HAP-1 (cell line): Measurements from ENCODE around the gene COQ2.

Source experiments
- DNase-seq, 2 experiments: peaks; one replicate each; pipeline ENCODE4 v3.0.0-alpha.2; 2016 to 2020; ENCODE audit warnings: low spot score in 2 of 2
- H3K27me3 ChIP-seq: fragments of 250-450 bp; sonication (Bioruptor Pico); 2 replicates; pipeline ENCODE4 v1.5.1; 2020; ENCODE audit warnings: low read depth, mild to moderate bottlenecking, moderate library complexity
- H3K36me3 ChIP-seq: fragments of 250-450 bp; sonication (Bioruptor Pico); replicated peaks from 2 replicates; pipeline ENCODE4 v1.5.1; 2020; ENCODE audit warnings: mild to moderate bottlenecking
- H3K4me1 ChIP-seq: fragments of 250-450 bp; sonication (Bioruptor Pico); 2 replicates; pipeline ENCODE4 v1.5.1; 2020; ENCODE audit warnings: mild to moderate bottlenecking
- H3K4me3 ChIP-seq: fragments of 250-450 bp; sonication (Bioruptor Pico); 2 replicates; pipeline ENCODE4 v1.5.1; 2020; ENCODE audit warnings: mild to moderate bottlenecking, moderate library complexity
- H3K9me3 ChIP-seq: fragments of 250-450 bp; sonication (Bioruptor Pico); 2 replicates; pipeline ENCODE4 v1.5.1; 2020; ENCODE audit warnings: mild to moderate bottlenecking, moderate library complexity
- in situ Hi-C: fragments of 300-500 bp; cut with MboI; formaldehyde crosslinking; loops from 3 replicates; pipeline ENCODE4 v1.14.3; 2020; ENCODE audit warnings: low sequenced_read_pairs, inconsistent platforms, mixed read lengths

Gene COQ2

DNA sequence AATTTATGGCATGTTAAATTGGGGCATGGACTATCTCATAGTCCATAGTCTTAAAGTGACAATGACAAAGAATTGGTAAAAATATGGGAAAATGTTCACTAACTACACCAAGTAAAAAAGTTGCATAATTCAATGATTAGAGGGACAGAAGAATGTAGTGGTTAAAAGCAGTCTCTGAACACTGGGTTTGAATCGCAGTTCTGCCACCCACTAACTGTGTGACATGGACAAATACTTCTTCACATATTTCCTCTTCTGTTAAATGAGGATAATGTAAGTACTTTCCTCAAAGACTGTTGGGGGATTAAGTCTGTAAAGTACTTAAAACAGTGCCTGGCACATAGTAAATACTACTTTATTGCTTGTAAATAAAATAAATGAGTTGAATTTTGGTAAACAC, 15.3 kb downstream of the COQ2 start:
- H3K4me3 ChIP-seq = no peak overlapping the region
- H3K4me1 ChIP-seq = peaks cover 14% of the 10 kb centered on the region
- in situ Hi-C loops = loop anchor here (25.0 kb wide), 1 partner anchor 807 kb away; no protein-coding TSS in a partner anchor
- no peak for DNase-seq
- H3K27me3 ChIP-seq = no peaks in the 10 kb centered on the region
- H3K36me3 ChIP-seq = peaks cover 33% of the 10 kb centered on the region
- no peaks in the 10 kb centered on the region for H3K9me3 ChIP-seq

DNA sequence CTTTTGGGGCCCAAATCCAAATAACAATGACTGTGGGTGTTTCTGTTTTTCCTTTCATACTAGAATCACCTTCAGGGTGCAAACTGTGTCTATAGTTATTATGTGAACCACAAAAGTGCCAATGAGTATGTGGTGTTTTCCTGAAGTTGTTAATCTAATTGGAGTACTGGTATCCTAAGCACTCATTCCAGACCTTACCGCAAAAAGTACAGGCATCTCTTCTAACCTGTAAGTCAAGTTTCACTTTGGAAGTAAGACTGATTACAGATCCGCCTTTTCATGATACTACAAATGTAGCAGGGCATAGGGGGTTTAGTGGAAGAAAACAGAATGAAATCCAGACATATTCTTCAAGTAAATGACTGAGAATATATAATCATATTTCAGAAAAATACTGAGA, 16.1 kb downstream of the COQ2 start:
- Histone ChIP-seq H3K4me1 (peaks cover 12% of the 10 kb centered on the region), H3K9me3 (no peaks in the 10 kb centered on the region), H3K36me3 (peaks cover 33% of the 10 kb centered on the region), H3K4me3 (no peak overlapping the region), H3K27me3 (no peaks in the 10 kb centered on the region)
- no peak for DNase-seq
- in situ Hi-C loops = loop anchor here (25.0 kb wide), 1 partner anchor 806 kb away; no protein-coding TSS in a partner anchor

DNA sequence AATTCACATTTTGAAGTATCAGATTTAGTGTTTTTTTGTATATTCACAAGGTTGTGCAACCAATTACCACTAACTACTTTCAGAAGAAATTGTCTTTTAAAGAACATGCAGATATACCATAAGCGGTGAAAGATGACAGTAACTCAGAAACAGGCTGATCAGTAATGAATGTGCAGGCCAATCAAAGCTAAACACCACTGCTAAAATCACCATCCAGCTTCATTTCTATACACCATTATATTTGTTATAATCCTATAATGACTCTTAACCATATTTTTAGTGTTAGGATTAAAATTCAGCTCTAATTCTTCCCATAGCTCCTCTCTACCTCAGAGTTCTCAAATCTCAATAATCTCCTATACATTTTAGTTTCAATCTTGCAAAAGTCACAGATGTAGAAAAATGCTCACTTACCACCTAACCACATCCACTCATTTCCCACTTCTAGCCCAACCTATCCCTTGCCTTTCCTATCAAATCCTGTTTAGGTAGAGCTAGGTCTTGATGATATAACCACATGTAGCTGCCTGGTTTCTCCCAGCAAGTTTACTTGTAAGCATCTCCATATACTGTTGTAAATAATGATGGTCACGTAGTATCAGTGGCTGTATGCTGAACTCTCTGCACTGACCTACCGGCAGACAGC, 16.6 kb downstream of the COQ2 start:
- H3K9me3 ChIP-seq = no peaks in the 10 kb centered on the region
- in situ Hi-C loops = loop anchor here (25.0 kb wide), 1 partner anchor 806 kb away; no protein-coding TSS in a partner anchor
- peaks cover 7% of the 10 kb centered on the region for H3K4me1 ChIP-seq
- H3K27me3 ChIP-seq = no peaks in the 10 kb centered on the region
- no peak for DNase-seq
- peaks cover 33% of the 10 kb centered on the region for H3K36me3 ChIP-seq
- H3K4me3 ChIP-seq = no peak overlapping the region

DNA sequence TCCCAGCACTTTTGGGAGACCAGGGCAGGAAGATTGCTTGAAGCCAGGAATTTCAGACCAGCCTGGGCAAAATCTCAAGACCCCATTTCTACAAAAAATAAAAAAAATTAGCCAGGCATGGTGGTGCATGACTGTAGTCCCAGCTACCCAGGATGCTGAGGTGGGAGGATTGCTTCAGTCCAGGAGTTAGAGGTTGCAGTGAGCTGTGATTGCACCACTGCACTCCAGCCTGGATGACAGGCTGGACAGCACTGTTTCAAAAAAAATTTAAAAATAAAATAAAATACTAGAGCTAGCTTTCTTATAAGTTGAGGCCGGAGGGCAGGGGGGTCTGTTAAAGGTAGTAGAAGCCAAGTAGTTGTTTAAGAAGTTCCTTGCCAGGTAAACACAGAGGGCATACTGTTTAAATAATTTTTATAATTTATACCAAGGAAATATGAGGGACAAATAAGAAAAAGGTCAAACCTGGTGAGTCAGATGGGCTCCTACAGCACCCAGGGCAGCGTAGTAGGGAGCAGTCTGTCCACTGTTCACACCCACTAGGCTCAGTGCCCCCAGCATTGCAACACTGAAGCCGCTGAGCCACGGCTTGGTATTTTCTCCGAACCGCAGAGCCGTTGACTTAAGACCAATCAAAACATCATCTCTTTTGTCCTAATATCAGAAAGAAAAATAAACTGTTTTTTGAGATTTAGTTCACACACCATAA, 17.3 kb downstream of the COQ2 start:
- Histone ChIP-seq H3K9me3 (no peaks in the 10 kb centered on the region), H3K4me3 (no peak overlapping the region), H3K27me3 (no peaks in the 10 kb centered on the region), H3K36me3 (peaks cover 37% of the 10 kb centered on the region), H3K4me1 (peaks cover under 1% of the 10 kb centered on the region; the same call in 1 of the 2 replicates)
- no peak for DNase-seq
- in situ Hi-C loops = loop anchor here (25.0 kb wide), 1 partner anchor 805 kb away; no protein-coding TSS in a partner anchor

GRCh38 chr4:83266689-83267088, 17.9 kb downstream of the COQ2 start:
- Histone ChIP-seq H3K27me3 (no peaks in the 10 kb centered on the region), H3K4me1 (no peaks in the 10 kb centered on the region), H3K4me3 (no peak overlapping the region), H3K36me3 (peaks cover 35% of the 10 kb centered on the region), H3K9me3 (no peaks in the 10 kb centered on the region)
- no peak for DNase-seq
- in situ Hi-C loops = loop anchor here (25.0 kb wide), 1 partner anchor 804 kb away; no protein-coding TSS in a partner anchor

DNA sequence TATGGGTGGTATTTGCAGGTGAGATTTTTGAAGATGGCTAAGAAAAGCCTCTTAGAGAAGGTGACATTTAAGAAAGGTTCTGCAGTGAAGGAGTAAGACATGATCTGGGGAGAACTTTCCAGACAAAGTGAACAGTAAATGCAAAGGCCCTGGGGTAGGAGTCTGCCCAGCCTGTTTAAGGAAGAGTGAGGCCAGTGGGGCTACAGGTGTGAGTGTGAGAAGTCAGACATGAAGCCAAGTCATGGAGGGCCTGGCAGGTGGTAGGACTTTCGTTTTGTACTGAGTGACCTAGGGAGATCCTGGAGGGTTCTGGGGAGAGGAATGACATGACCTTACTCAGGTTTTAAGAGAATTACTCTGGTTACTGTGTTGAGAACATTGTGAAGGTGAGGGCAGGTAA, 21.5 kb downstream of the COQ2 start:
- Histone ChIP-seq H3K27me3 (no peaks in the 10 kb centered on the region), H3K4me1 (no peaks in the 10 kb centered on the region), H3K9me3 (no peaks in the 10 kb centered on the region), H3K36me3 (peaks cover 32% of the 10 kb centered on the region), H3K4me3 (no peak overlapping the region)
- DNase-seq = no peak
- in situ Hi-C loops = loop anchor here (25.0 kb wide), 1 partner anchor 801 kb away; no protein-coding TSS in a partner anchor

DNA sequence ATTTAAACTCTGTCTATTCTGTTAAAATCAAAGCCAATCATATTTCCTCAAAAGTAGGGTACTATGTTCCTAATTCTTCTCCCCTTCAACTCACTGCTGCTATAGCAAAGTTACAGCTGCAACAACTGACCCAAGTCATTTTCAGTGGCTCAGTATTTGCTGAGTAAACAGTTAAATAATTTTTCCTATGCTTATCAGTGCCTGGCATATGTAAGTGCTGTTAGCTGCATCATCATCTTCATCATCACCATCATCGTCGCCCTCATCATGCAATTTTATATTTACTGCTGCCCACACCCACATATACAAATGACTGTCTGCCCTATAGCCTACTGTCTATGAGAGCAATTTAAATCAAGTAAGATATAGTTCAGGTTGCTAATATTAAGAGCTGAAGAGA, 21.9 kb downstream of the COQ2 start:
- in situ Hi-C loops = loop anchor here (25.0 kb wide), 1 partner anchor 800 kb away; no protein-coding TSS in a partner anchor
- DNase-seq = no peak
- no peak overlapping the region for H3K4me3 ChIP-seq
- no peaks in the 10 kb centered on the region for H3K9me3 ChIP-seq
- H3K4me1 ChIP-seq = no peaks in the 10 kb centered on the region
- H3K27me3 ChIP-seq = no peaks in the 10 kb centered on the region
- peaks cover 30% of the 10 kb centered on the region for H3K36me3 ChIP-seq

DNA sequence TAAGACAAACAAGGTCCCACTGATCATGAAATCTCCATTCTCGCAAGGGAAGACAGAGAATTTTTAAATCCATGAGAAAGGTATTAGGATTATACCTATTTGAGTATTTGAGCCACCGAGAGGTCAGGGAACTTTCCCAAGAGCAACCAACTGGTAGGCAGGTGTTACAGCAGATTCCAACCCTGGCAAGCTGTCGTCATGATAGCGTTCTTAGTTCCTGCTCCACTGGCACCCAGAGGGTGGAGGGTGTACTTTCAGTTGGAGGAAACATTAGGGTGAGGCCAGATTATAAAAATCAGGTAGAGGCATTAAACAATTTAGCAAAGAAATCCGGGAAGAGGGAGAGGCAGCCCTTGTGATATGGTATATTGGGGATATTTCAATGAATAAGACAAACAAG, 23.3 kb downstream of the COQ2 start:
- peaks cover 5% of the 10 kb centered on the region for H3K4me1 ChIP-seq
- H3K9me3 ChIP-seq = no peaks in the 10 kb centered on the region
- in situ Hi-C loops = loop anchor here (25.0 kb wide), 1 partner anchor 799 kb away; no protein-coding TSS in a partner anchor
- no peak overlapping the region for H3K4me3 ChIP-seq
- peaks cover 25% of the 10 kb centered on the region for H3K36me3 ChIP-seq
- DNase-seq = no peak
- H3K27me3 ChIP-seq = no peaks in the 10 kb centered on the region

DNA sequence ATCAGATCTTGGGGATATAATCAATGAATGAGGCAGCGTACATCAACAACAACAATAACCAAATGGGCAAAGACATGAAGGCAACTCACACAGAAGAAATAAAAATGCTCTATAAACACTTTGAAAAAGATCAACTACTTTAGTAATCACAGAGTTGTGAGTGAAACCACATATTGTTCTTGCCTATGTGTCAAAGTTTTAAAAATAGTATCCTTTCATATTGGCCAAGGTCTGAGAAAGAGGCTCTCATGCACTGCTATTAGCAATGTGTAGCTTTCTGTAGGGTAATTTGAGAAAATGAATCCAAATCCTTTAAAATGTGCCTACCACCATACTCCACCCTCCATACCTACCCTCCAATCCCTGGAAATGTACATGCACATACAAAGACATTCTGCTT, 25.0 kb downstream of the COQ2 start:
- Histone ChIP-seq H3K36me3 (peaks cover 16% of the 10 kb centered on the region), H3K4me3 (no peak overlapping the region), H3K9me3 (no peaks in the 10 kb centered on the region), H3K4me1 (peaks cover 10% of the 10 kb centered on the region), H3K27me3 (no peaks in the 10 kb centered on the region)
- no peak for DNase-seq
- in situ Hi-C loops = loop anchor here (10.0 to 25.0 kb wide), 2 partner anchors 175 to 797 kb away; no protein-coding TSS in a partner anchor

GRCh38 chr4:83258461-83258860, 26.1 kb downstream of the COQ2 start:
- peaks cover 16% of the 10 kb centered on the region for H3K36me3 ChIP-seq
- no peak overlapping the region for H3K4me3 ChIP-seq
- peaks cover 10% of the 10 kb centered on the region for H3K4me1 ChIP-seq
- no peak for DNase-seq
- in situ Hi-C loops = loop anchor here (10.0 to 25.0 kb wide), 2 partner anchors 174 to 796 kb away; no protein-coding TSS in a partner anchor
- no peaks in the 10 kb centered on the region for H3K27me3 ChIP-seq
- no peaks in the 10 kb centered on the region for H3K9me3 ChIP-seq

DNA sequence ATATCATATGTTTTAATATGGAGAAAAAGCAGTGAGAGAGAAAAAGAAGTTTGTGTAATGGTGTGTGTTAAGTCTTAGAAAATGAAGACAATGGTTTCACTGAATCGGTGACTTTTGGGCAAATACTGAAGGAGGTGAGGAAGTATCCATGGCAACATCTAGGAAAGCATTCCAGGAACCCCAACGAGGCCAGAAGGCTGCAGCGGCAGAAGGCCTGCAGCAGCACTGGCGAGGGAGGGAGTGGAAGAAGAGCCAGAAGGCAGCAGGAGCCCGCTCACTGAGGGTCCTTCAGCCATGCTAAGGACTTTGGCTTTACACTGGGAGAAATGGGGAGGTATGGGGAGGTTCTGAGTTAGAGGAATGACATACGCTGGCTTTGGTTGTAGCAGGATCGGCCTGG, 26.8 kb downstream of the COQ2 start:
- Histone ChIP-seq H3K27me3 (no peaks in the 10 kb centered on the region), H3K4me3 (no peak overlapping the region), H3K4me1 (peaks cover 10% of the 10 kb centered on the region), H3K9me3 (no peaks in the 10 kb centered on the region), H3K36me3 (peaks cover 16% of the 10 kb centered on the region)
- no peak for DNase-seq
- in situ Hi-C loops = loop anchor here (10.0 to 25.0 kb wide), 2 partner anchors 173 to 796 kb away; no protein-coding TSS in a partner anchor

- no peaks in the 10 kb centered on the region for H3K27me3 ChIP-seq
- peak in 1 of 2 experiments; percentile 48 for DNase-seq
- peaks cover 10% of the 10 kb centered on the region for H3K4me1 ChIP-seq
- in situ Hi-C loops = loop anchor here (10.0 to 25.0 kb wide), 2 partner anchors 171 to 793 kb away; no protein-coding TSS in a partner anchor
- no peak overlapping the region for H3K4me3 ChIP-seq
- peaks cover 5% of the 10 kb centered on the region for H3K36me3 ChIP-seq
- no peaks in the 10 kb centered on the region for H3K9me3 ChIP-seq
Observed at GRCh38 chr4:83255584-83255983, 29.0 kb downstream of the COQ2 start.

DNA sequence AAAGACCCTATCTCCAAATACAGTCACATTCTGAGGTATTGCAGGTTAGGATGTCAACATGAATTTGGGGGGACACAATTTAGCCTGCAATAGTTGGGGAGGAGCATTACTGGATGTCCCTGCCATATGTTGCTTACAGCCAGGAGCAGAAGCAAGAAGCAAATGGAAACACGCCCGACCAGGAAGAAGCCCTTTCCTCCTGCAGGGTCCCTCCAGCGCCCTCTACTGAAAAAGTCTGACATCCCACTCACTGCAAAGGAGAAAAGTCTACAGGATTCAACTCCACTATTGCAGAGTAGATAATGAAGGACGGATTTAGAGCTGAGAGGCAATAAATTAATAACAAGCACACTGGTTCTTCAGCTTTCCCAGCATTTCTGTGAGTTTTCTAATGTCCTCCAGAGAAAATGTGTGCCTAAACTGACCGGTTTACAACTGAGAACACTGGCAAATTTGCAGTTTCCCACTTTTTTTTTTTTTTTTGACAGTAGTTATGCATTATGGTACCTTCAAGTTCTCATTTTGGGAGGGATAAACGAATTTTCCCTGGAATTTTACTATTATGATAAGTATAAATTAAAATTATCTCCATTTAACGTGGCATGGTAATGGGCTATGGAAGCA, 31.7 kb downstream of the COQ2 start:
- Histone ChIP-seq H3K36me3 (no peaks in the 10 kb centered on the region; the same call in 1 of the 2 replicates), H3K4me3 (no peak overlapping the region), H3K9me3 (no peaks in the 10 kb centered on the region), H3K4me1 (peaks cover 10% of the 10 kb centered on the region), H3K27me3 (no peaks in the 10 kb centered on the region)
- peak; percentile 46 to 81 for DNase-seq
- in situ Hi-C loops = loop anchor here (10.0 to 25.0 kb wide), 2 partner anchors 168 to 791 kb away; no protein-coding TSS in a partner anchor
